SK-N-SH treated with all-trans-retinoic acid at 6 μM for 48 hours (cell line): ENCODE data around the gene ZNF622.

Source experiments
- ATAC-seq: fragments of 200-7000 bp; cut with Tn5 transposase; 3 replicates; pipeline ENCODE4 v1.9.1; 2020; ENCODE audit warnings: mild to moderate bottlenecking, moderate library complexity
- ARNTL ChIP-seq: fragments of 450-650 bp; formaldehyde crosslinking; IDR thresholded peaks from 2 replicates; pipeline ENCODE4 v1.5.0; 2020; ENCODE audit warnings: low read depth, mild to moderate bottlenecking, moderate library complexity, borderline replicate concordance
- BACH2 ChIP-seq: fragments of 250-450 bp; sonication (Bioruptor Pico); IDR thresholded peaks from 2 replicates; pipeline ENCODE4 v1.9.0; 2021; ENCODE audit warnings: mild to moderate bottlenecking, borderline replicate concordance
- CREB5 ChIP-seq: fragments of 250-450 bp; sonication (Bioruptor Pico); IDR thresholded peaks from 2 replicates; pipeline ENCODE4 v1.5.1; 2020; ENCODE audit warnings: low read depth, mild to moderate bottlenecking, moderate library complexity
- CSDC2 ChIP-seq: fragments of 250-450 bp; sonication (Bioruptor Pico); IDR thresholded peaks from 2 replicates; pipeline ENCODE4 v1.5.0; 2020; ENCODE audit warnings: mild to moderate bottlenecking, moderate library complexity
- CSRNP3 ChIP-seq: fragments of 250-450 bp; sonication (Bioruptor Pico); IDR thresholded peaks from 2 replicates; pipeline ENCODE4 v1.5.1; 2021; ENCODE audit warnings: mild to moderate bottlenecking, moderate library complexity
- ESRRG ChIP-seq: fragments of 250-450 bp; sonication (Bioruptor Pico); IDR thresholded peaks from 2 replicates; pipeline ENCODE4 v1.6.1; 2021; ENCODE audit warnings: mild to moderate bottlenecking
- GLIS3 ChIP-seq: fragments of 250-450 bp; sonication (Bioruptor Pico); IDR thresholded peaks from 2 replicates; pipeline ENCODE4 v1.5.0; 2020; ENCODE audit warnings: mild to moderate bottlenecking, moderate library complexity
- OSR1 ChIP-seq: fragments of 250-450 bp; sonication (Bioruptor Pico); IDR thresholded peaks from 2 replicates; pipeline ENCODE4 v1.8.0; 2022; ENCODE audit warnings: moderate library complexity, mild to moderate bottlenecking, inconsistent platforms
- PPARA ChIP-seq: fragments of 250-450 bp; sonication (Bioruptor Pico); IDR thresholded peaks from 2 replicates; pipeline ENCODE4 v1.5.0; 2020; ENCODE audit warnings: mild to moderate bottlenecking, borderline replicate concordance
- RARB ChIP-seq: fragments of 250-450 bp; sonication (Bioruptor Pico); IDR thresholded peaks from 2 replicates; pipeline ENCODE4 v1.8.0; 2021; ENCODE audit warnings: mild to moderate bottlenecking, moderate library complexity
- SNAI2 ChIP-seq: fragments of 250-450 bp; sonication (Bioruptor Pico); IDR thresholded peaks from 2 replicates; pipeline ENCODE4 v1.5.0; 2020; ENCODE audit warnings: mild to moderate bottlenecking, moderate library complexity
- TCF4 ChIP-seq: fragments of 250-450 bp; sonication (Bioruptor Pico); IDR thresholded peaks from 2 replicates; pipeline ENCODE4 v1.8.0; 2021; ENCODE audit warnings: mild to moderate bottlenecking, moderate library complexity, borderline replicate concordance
- TSHZ2 ChIP-seq: fragments of 250-450 bp; sonication (Bioruptor Pico); IDR thresholded peaks from 2 replicates; pipeline ENCODE4 v1.5.0; 2020; ENCODE audit warnings: mild to moderate bottlenecking, moderate library complexity
- ZC3H10 ChIP-seq: fragments of 250-450 bp; sonication (Bioruptor Pico); IDR thresholded peaks from 2 replicates; pipeline ENCODE4 v1.5.1; 2021; ENCODE audit warnings: mild to moderate bottlenecking, moderate library complexity
- ZFP3 ChIP-seq: fragments of 250-450 bp; sonication (Bioruptor Pico); IDR thresholded peaks from 2 replicates; pipeline ENCODE4 v1.5.0; 2020; ENCODE audit warnings: mild to moderate bottlenecking, moderate library complexity
- ZFP30 ChIP-seq: fragments of 450-650 bp; formaldehyde crosslinking; IDR thresholded peaks from 2 replicates; pipeline ENCODE4 v1.5.0; 2022; ENCODE audit warnings: mild to moderate bottlenecking, moderate library complexity
- ZNF565 ChIP-seq: fragments of 450-650 bp; formaldehyde crosslinking; conservative IDR thresholded peaks from 2 replicates; pipeline ENCODE4 v1.5.0; 2020; ENCODE audit warnings: low read depth, mild to moderate bottlenecking, moderate library complexity
- ZNF70 ChIP-seq: fragments of 450-650 bp; formaldehyde crosslinking; IDR thresholded peaks from 2 replicates; pipeline ENCODE4 v1.5.0; 2020; ENCODE audit warnings: mild to moderate bottlenecking, moderate library complexity
- ZNF8 ChIP-seq: fragments of 450-650 bp; formaldehyde crosslinking; IDR thresholded peaks from 2 replicates; pipeline ENCODE4 v1.5.0; 2020; ENCODE audit warnings: mild to moderate bottlenecking, moderate library complexity
- TF ChIP-seq, protein P1 (sequence below): fragments of 250-450 bp; sonication (Bioruptor Pico); IDR thresholded peaks from 2 replicates; pipeline ENCODE4 v1.8.0; 2021; ENCODE audit warnings: low read depth, mild to moderate bottlenecking, moderate library complexity, borderline replicate concordance

ZNF622 gene

DNA sequence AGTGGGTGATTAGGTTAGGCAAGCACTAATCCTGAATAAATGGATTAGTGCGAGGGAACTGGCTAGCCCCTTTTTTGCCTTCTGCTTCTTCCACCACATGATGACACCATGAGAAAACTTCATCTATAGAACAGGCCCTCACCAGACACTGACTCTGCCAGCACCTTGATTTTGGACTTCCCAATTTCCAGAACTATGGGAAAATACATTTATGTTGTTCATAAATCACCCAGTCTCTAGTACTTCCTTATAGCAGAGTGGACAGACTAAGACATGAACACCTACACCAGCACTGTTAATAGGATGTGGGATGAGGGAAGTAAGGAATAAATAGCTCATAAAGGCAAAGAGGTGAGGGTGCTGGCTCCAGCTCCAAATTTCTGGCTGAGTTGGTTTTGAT, 1.4 kb downstream of the ZNF622 start:
- no peak for ATAC-seq
- TF ChIP-seq CSRNP3 (no peak), TCF4 (CRISPR knock-in tag) (no peak), ZFP3 (CRISPR knock-in tag) (no peak), ZNF565 (CRISPR knock-in tag) (no peak), ZC3H10 (CRISPR knock-in tag) (no peak), BACH2 (CRISPR knock-in tag) (no peak), ESRRG (CRISPR knock-in tag) (no peak), ARNTL (CRISPR knock-in tag) (no peak), CSDC2 (CRISPR knock-in tag) (no peak), ZNF8 (no peak)
- TF ChIP-seq, protein P1, sequence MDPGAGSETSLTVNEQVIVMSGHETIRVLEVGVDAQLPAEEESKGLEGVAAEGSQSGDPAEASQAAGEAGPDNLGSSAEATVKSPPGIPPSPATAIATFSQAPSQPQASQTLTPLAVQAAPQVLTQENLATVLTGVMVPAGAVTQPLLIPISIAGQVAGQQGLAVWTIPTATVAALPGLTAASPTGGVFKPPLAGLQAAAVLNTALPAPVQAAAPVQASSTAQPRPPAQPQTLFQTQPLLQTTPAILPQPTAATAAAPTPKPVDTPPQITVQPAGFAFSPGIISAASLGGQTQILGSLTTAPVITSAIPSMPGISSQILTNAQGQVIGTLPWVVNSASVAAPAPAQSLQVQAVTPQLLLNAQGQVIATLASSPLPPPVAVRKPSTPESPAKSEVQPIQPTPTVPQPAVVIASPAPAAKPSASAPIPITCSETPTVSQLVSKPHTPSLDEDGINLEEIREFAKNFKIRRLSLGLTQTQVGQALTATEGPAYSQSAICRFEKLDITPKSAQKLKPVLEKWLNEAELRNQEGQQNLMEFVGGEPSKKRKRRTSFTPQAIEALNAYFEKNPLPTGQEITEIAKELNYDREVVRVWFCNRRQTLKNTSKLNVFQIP (CRISPR knock-in tag) = no peak

GRCh38 chr5:16461782-16462181, 3.8 kb downstream of the ZNF622 start:
- no peak for TF ChIP-seq TSHZ2
- ATAC-seq = peak; percentile 3; the same call in 1 of the 3 replicates

DNA sequence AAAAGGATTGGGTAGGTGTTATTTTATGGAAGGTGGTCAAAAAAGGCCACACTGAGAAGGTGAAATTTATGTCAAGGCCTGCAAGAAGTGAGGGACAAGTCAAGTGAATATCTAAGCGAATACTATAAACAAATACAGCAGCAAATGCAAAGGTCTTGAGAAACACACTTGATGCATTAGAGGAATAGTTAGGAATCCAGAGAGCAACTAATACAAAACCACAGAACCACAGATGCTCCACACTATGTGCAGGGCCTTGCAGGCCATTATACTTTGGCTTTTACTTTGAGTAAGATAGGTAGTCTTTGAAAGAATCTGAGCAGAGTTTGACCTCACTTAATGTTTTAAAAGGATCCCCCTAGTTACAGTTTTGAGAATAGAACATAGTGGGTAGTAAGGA, 4.6 kb downstream of the ZNF622 start:
- no peak for TF ChIP-seq SNAI2 (CRISPR knock-in tag)
- TF ChIP-seq ZNF70 (CRISPR knock-in tag) = no peak
- no peak for TF ChIP-seq TCF4 (CRISPR knock-in tag)
- no peak for TF ChIP-seq ZFP30 (CRISPR knock-in tag)
- no peak for TF ChIP-seq OSR1
- TF ChIP-seq TSHZ2 = no peak
- TF ChIP-seq ZC3H10 (CRISPR knock-in tag) = no peak
- TF ChIP-seq PPARA (CRISPR knock-in tag) = no peak
- TF ChIP-seq, protein P1 (CRISPR knock-in tag) = no peak
- TF ChIP-seq CSRNP3 = no peak
- no peak for TF ChIP-seq ESRRG (CRISPR knock-in tag)
- TF ChIP-seq CSDC2 (CRISPR knock-in tag) = no peak
- no peak for TF ChIP-seq BACH2 (CRISPR knock-in tag)
- TF ChIP-seq ZNF8 = no peak
- TF ChIP-seq CREB5 (CRISPR knock-in tag) = no peak
- TF ChIP-seq RARB (CRISPR knock-in tag) = no peak
- TF ChIP-seq GLIS3 (CRISPR knock-in tag) = no peak
- TF ChIP-seq ZNF565 (CRISPR knock-in tag) = no peak
- ATAC-seq = no peak
